GM23338 (cell line): ENCODE data around the gene MAD1L1.

ENCODE experiments used
- CREB1 ChIP-seq: fragments of 250-450 bp; sonication (Bioruptor Pico); IDR thresholded peaks from 2 replicates; pipeline ENCODE4 v1.5.0; 2020; ENCODE audit warnings: low read depth, mild to moderate bottlenecking, moderate library complexity
- EZH2 ChIP-seq: fragments of 200-600 bp; sonication (generic); IDR thresholded peaks from one replicate; pipeline ENCODE4 v1.8.0; 2017; ENCODE audit warnings: antibody characterized with exemption, mild to moderate bottlenecking, low read depth; ENCODE audit not compliant: unreplicated experiment
- EZH2phosphoT487 ChIP-seq: fragments of 200-600 bp; sonication (generic); IDR thresholded peaks from one replicate; pipeline ENCODE4 v1.8.1; 2018; ENCODE audit warnings: antibody characterized with exemption; ENCODE audit not compliant: unreplicated experiment
- POLR2AphosphoS5 ChIP-seq: IDR thresholded peaks from 2 replicates; pipeline ENCODE4 v1.6.1; 2016; ENCODE audit warnings: antibody characterized with exemption, low read depth
- REST ChIP-seq: IDR thresholded peaks from one replicate; pipeline ENCODE4 v1.6.1; 2018; ENCODE audit warnings: antibody characterized with exemption; ENCODE audit not compliant: unreplicated experiment
- STAT1 ChIP-seq: IDR thresholded peaks from one replicate; pipeline ENCODE4 v1.6.1; 2016; ENCODE audit warnings: antibody characterized with exemption; ENCODE audit not compliant: unreplicated experiment
- ZNF331 ChIP-seq: fragments of 250-450 bp; sonication (Bioruptor Pico); IDR thresholded peaks from 2 replicates; pipeline ENCODE4 v1.5.0; 2020; ENCODE audit warnings: low read depth, mild to moderate bottlenecking, moderate library complexity
- TF ChIP-seq, protein P1 (sequence below), 2 experiments: fragments of 200-600 bp in 1 of 2; sonication (generic) in 1 of 2; conservative IDR thresholded peaks; 2 replicates each; pipeline versions ENCODE4 v1.5.1 to v1.6.1; 2016 to 2017; ENCODE audit warnings: antibody characterized with exemption in 2 of 2, low read depth in 2 of 2, mild to moderate bottlenecking in 2 of 2, moderate library complexity in 1 of 2

DNA sequence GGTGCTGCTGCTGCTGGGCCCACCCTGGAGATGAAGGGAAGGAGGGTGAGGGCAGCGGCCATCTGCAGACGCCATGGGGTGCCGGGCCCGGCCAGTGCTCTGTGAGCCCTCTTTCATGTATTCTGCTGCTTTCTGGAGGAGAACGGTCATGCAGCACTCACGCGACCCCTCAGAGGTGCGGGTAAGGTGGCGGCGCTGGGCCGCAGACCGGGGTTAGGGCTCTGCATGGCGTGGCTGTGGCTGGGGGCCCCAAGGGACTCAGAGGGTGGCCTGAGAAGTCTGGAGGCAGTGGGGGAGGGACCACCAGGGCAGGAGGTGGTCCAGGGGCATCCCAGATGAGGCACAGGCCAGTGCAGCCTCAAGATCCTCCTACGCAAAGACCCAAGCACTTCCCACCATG is 287.2 kb downstream of the MAD1L1 start:
- TF ChIP-seq EZH2, result no peak
- TF ChIP-seq REST, result no peak
- TF ChIP-seq, protein P1, sequence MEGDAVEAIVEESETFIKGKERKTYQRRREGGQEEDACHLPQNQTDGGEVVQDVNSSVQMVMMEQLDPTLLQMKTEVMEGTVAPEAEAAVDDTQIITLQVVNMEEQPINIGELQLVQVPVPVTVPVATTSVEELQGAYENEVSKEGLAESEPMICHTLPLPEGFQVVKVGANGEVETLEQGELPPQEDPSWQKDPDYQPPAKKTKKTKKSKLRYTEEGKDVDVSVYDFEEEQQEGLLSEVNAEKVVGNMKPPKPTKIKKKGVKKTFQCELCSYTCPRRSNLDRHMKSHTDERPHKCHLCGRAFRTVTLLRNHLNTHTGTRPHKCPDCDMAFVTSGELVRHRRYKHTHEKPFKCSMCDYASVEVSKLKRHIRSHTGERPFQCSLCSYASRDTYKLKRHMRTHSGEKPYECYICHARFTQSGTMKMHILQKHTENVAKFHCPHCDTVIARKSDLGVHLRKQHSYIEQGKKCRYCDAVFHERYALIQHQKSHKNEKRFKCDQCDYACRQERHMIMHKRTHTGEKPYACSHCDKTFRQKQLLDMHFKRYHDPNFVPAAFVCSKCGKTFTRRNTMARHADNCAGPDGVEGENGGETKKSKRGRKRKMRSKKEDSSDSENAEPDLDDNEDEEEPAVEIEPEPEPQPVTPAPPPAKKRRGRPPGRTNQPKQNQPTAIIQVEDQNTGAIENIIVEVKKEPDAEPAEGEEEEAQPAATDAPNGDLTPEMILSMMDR (conservative IDR thresholded peaks at IDR 0.05; ENCODE audit: low read depth in 2 of 2), result no peak
- TF ChIP-seq POLR2AphosphoS5, result no peak
- no peak for TF ChIP-seq EZH2phosphoT487
- TF ChIP-seq CREB1 (CRISPR knock-in tag), result no peak
- no peak for TF ChIP-seq STAT1
- TF ChIP-seq ZNF331 (CRISPR knock-in tag), result no peak
